K562 (cell line): ENCODE measurements around the gene KCNC3. TPM values are rescaled to one million over a fixed set of nuclear protein-coding genes. Genes with fewer than 3 reads are reported as not detected.

Source experiments
- BDP1 ChIP-seq: IDR thresholded peaks from 3 replicates; pipeline ENCODE4 v1.6.1; 2011; ENCODE audit not compliant: insufficient read length, insufficient read depth
- CREB5 ChIP-seq: fragments of 250-450 bp; sonication (Bioruptor Pico); IDR thresholded peaks from 2 replicates; pipeline ENCODE4 v1.5.0; 2020; ENCODE audit warnings: mild to moderate bottlenecking
- CREM ChIP-seq: IDR thresholded peaks from 2 replicates; pipeline ENCODE4 v1.6.1; 2014; ENCODE audit warnings: antibody characterized with exemption, low read depth
- DIDO1 ChIP-seq: fragments of 450-650 bp; IDR thresholded peaks from 2 replicates; pipeline ENCODE4 v1.6.1; 2016; ENCODE audit warnings: low read depth, missing biosample characterization, missing genetic modification characterization
- ESRRB ChIP-seq: fragments of 250-450 bp; sonication (Bioruptor Pico); IDR thresholded peaks from 2 replicates; pipeline ENCODE4 v1.5.0; 2020; ENCODE audit warnings: mild to moderate bottlenecking, moderate library complexity, borderline replicate concordance
- GABPB1 ChIP-seq: sonication (generic); formaldehyde crosslinking; IDR thresholded peaks from 2 replicates; pipeline ENCODE4 v1.8.0; 2022; ENCODE audit warnings: mild to moderate bottlenecking, missing genetic modification reagents
- HIVEP1 ChIP-seq: fragments of 250-450 bp; sonication (Bioruptor Pico); IDR thresholded peaks from 2 replicates; pipeline ENCODE4 v1.4.0; 2020; ENCODE audit warnings: mild to moderate bottlenecking
- JUND ChIP-seq, 2 experiments: IDR thresholded peaks; 2 replicates in 1 of 2; 3 replicates in 1 of 2; pipeline ENCODE4 v1.6.1; 2011; ENCODE audit warnings: borderline replicate concordance in 2 of 2, low read depth in 2 of 2, low read length in 2 of 2, improper control_type of control experiment in 1 of 2, missing biosample characterization in 1 of 2, missing genetic modification characterization in 1 of 2, missing genetic modification reagents in 1 of 2
- KAT7 ChIP-seq: sonication (generic); formaldehyde crosslinking; IDR thresholded peaks from 2 replicates; pipeline ENCODE4 v1.8.0; 2022; ENCODE audit warnings: missing genetic modification reagents, mild to moderate bottlenecking, borderline replicate concordance
- MECOM ChIP-seq: fragments of 250-450 bp; sonication (Bioruptor Pico); IDR thresholded peaks from 2 replicates; pipeline ENCODE4 v1.8.0; 2022; ENCODE audit warnings: inconsistent platforms
- NCOA1 ChIP-seq: fragments of 450-650 bp; IDR thresholded peaks from 2 replicates; pipeline ENCODE4 v1.6.1; 2016; ENCODE audit warnings: low read depth
- NCOA2 ChIP-seq, 2 experiments: fragments of 450-650 bp; IDR thresholded peaks; 2 replicates each; pipeline ENCODE4 v1.6.1; 2018; ENCODE audit warnings: mild to moderate bottlenecking in 2 of 2, moderate library complexity in 1 of 2; ENCODE audit not compliant: partially characterized antibody in 2 of 2
- SMAD1 ChIP-seq: fragments of 150-350 bp; IDR thresholded peaks from 2 replicates; pipeline ENCODE4 v1.6.1; 2014; ENCODE audit warnings: low read length, low read depth; ENCODE audit not compliant: partially characterized antibody
- SMAD3 ChIP-seq: fragments of 450-650 bp; formaldehyde crosslinking; conservative IDR thresholded peaks from 2 replicates; pipeline ENCODE4 v1.4.0; 2020; ENCODE audit warnings: mild to moderate bottlenecking
- STAT5A ChIP-seq: IDR thresholded peaks from 2 replicates; pipeline ENCODE4 v1.6.1; 2012; ENCODE audit warnings: low read length, inconsistent platforms, borderline replicate concordance
- TEAD1 ChIP-seq, 2 experiments: fragments of 450-650 bp in 1 of 2; sonication (generic) in 1 of 2; formaldehyde crosslinking; IDR thresholded peaks; 2 replicates each; pipeline versions ENCODE4 v1.4.0 to v1.8.0; 2020 to 2022; ENCODE audit warnings: mild to moderate bottlenecking in 2 of 2, missing genetic modification reagents in 1 of 2
- ZNF639 ChIP-seq, 2 experiments: fragments of 200-800 bp in 1 of 2; sonication (Bioruptor generic) in 1 of 2; sonication (generic) in 1 of 2; formaldehyde crosslinking in 1 of 2; IDR thresholded peaks in 1 of 2; conservative IDR thresholded peaks in 1 of 2; 2 replicates each; pipeline versions ENCODE4 v1.5.0 to v1.6.1; 2016 to 2020; ENCODE audit warnings: missing compliant biosample characterization in 1 of 2, missing genetic modification characterization in 1 of 2, missing genetic modification reagents in 1 of 2
- polyA plus RNA-seq, 8 experiments: library from polyadenylated mRNA; depleted of rRNA in 4 of 8; stranded (reverse) in 5 of 8; unstranded in 3 of 8; fragments of >200 nt; fragmentation: Nextera tagmentation in 2 of 8; fragmentation: Illumina TruSeq in 1 of 8; extraction: Ambion mirVana in 2 of 8; extraction: Trizol in 1 of 8; gene quantifications; 2 replicates each; pipeline versions ENCODE4 v1.2.1 to v1.2.3, GENCODE V29; 2011 to 2014; ENCODE audit warnings: inconsistent platforms in 1 of 8, missing spikeins in 1 of 8
- total RNA-seq, 7 experiments: library from RNA; depleted of rRNA in 6 of 7; stranded (reverse); fragments of >200 nt in 6 of 7; fragmentation: Illumina TruSeq in 2 of 7; extraction: Trizol in 2 of 7; gene quantifications; 2 replicates each; pipeline versions ENCODE4 v1.2.1 to v1.2.3, GENCODE V29; 2011 to 2021; ENCODE audit warnings: low replicate concordance in 1 of 7
- TF ChIP-seq, protein P1 (sequence below): IDR thresholded peaks from 3 replicates; pipeline ENCODE4 v1.6.1; 2011; ENCODE audit warnings: borderline replicate concordance, mild to moderate bottlenecking, moderate library complexity; ENCODE audit not compliant: insufficient read length; ENCODE audit errors: extremely low read depth
- TF ChIP-seq, protein P2 (sequence below): fragments of 450-650 bp; formaldehyde crosslinking; IDR thresholded peaks from 2 replicates; pipeline ENCODE4 v1.4.0; 2020; ENCODE audit warnings: mild to moderate bottlenecking, moderate library complexity
- TF ChIP-seq, protein P3 (sequence below): fragments of 250-450 bp; sonication (Bioruptor Pico); IDR thresholded peaks from 2 replicates; pipeline ENCODE4 v1.9.0; 2021; ENCODE audit warnings: mild to moderate bottlenecking

The KCNC3 gene
- total and polyA plus RNA-seq, 9 of the 15 experiments (the other 6 are each of a cell fraction or from before 2014, with no cell fraction given) = 0.03 to 26.2 (median 2.0) TPM

DNA sequence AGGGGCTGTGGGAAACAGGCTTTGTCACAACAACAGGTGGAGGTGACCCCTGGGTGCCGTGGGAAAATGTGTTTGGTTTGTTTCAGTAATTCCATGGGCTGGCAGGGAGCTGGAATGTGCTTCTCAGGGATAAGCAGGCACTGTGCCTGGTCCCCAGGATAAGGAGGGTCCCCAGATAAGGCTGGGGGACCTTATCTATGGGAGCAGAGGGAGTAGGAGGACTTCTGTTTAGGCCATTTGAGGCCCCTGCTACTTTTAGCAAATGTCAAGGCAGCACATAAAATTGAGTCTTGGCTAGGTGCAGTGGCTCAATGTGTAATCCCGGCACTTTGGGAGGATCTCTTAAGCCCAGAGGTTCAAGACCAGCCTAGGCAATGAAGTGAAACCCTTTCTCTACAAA, 59.5 kb downstream of the KCNC3 start (continued):
- TF ChIP-seq, protein P1, sequence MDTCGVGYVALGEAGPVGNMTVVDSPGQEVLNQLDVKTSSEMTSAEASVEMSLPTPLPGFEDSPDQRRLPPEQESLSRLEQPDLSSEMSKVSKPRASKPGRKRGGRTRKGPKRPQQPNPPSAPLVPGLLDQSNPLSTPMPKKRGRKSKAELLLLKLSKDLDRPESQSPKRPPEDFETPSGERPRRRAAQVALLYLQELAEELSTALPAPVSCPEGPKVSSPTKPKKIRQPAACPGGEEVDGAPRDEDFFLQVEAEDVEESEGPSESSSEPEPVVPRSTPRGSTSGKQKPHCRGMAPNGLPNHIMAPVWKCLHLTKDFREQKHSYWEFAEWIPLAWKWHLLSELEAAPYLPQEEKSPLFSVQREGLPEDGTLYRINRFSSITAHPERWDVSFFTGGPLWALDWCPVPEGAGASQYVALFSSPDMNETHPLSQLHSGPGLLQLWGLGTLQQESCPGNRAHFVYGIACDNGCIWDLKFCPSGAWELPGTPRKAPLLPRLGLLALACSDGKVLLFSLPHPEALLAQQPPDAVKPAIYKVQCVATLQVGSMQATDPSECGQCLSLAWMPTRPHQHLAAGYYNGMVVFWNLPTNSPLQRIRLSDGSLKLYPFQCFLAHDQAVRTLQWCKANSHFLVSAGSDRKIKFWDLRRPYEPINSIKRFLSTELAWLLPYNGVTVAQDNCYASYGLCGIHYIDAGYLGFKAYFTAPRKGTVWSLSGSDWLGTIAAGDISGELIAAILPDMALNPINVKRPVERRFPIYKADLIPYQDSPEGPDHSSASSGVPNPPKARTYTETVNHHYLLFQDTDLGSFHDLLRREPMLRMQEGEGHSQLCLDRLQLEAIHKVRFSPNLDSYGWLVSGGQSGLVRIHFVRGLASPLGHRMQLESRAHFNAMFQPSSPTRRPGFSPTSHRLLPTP = peak; percentile 6
- TF ChIP-seq ZNF639 (CRISPR knock-in tag; conservative IDR thresholded peaks at IDR 0.05 in 1 of 2, IDR thresholded peaks at IDR 0.05 in 1 of 2) (peak in 1 of 2 experiments; percentile 67; a peak in 2 of 4 replicates), TEAD1 (CRISPR knock-in tag; IDR thresholded peaks at IDR 0.05) (peak in 1 of 2 experiments; percentile 84; a peak in 2 of 4 replicates), STAT5A (peak; percentile 86), GABPB1 (peak; percentile 49; the same call in 1 of the 2 replicates), KAT7 (CRISPR knock-in tag) (0 out of 2 replicates have a peak, but pooled peaks have one; percentile 43), SMAD3 (CRISPR knock-in tag) (peak; percentile 85; the same call in 1 of the 2 replicates), MECOM (CRISPR knock-in tag) (peak; percentile 67; the same call in 1 of the 2 replicates), NCOA2 (IDR thresholded peaks at IDR 0.05; ENCODE audit: partially characterized antibody in 2 of 2) (peak in 1 of 2 experiments; percentile 23), CREB5 (no peak), HIVEP1 (CRISPR knock-in tag) (peak; percentile 45; the same call in 1 of the 2 replicates), NCOA1 (peak; percentile 85), DIDO1 (tag) (0 out of 2 replicates have a peak, but pooled peaks have one; percentile 37), BDP1 (no peak), CREM (peak; percentile 44; the same call in 1 of the 2 replicates), ESRRB (CRISPR knock-in tag) (no peak), SMAD1 (peak; percentile 91), JUND (IDR thresholded peaks at IDR 0.05; ENCODE audit: borderline replicate concordance, low read depth, low read length) (peak; percentile 51), JUND (tag; IDR thresholded peaks at IDR 0.05; ENCODE audit: borderline replicate concordance, low read depth, low read length) (no peak; the same call in 2 of the 3 replicates)
- TF ChIP-seq, protein P2, sequence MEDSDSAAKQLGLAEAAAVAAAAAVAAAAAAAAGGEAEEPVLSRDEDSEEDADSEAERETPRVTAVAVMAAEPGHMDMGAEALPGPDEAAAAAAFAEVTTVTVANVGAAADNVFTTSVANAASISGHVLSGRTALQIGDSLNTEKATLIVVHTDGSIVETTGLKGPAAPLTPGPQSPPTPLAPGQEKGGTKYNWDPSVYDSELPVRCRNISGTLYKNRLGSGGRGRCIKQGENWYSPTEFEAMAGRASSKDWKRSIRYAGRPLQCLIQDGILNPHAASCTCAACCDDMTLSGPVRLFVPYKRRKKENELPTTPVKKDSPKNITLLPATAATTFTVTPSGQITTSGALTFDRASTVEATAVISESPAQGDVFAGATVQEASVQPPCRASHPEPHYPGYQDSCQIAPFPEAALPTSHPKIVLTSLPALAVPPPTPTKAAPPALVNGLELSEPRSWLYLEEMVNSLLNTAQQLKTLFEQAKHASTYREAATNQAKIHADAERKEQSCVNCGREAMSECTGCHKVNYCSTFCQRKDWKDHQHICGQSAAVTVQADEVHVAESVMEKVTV (CRISPR knock-in tag) = no peak
- TF ChIP-seq, protein P3, sequence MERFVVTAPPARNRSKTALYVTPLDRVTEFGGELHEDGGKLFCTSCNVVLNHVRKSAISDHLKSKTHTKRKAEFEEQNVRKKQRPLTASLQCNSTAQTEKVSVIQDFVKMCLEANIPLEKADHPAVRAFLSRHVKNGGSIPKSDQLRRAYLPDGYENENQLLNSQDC (CRISPR knock-in tag) = no peak
